A673 (cell line): Measurements from ENCODE around the gene WHRN. TPM values are rescaled to one million over a fixed set of nuclear protein-coding genes. Genes with fewer than 3 reads are reported as not detected.

Experiments used
- BruUV-seq: library from RNA; stranded (reverse); fragments of 400-500 nt; replicated peaks from 2 replicates; lab custom pipeline; 2021; lab: Mats Ljungman, UMichigan
- CTCF ChIA-PET: fragments of 300-600 bp; sonication (Branson Sonifier 250); formaldehyde crosslinking; loops from one replicate; lab custom pipeline; 2022; ENCODE audit warnings: antibody characterized with exemption; lab: Charles Lee
- POLR2A ChIA-PET: fragments of 300-600 bp; sonication (Branson Sonifier 250); formaldehyde crosslinking; loops from one replicate; lab custom pipeline; 2022; ENCODE audit warnings: antibody characterized with exemption; ENCODE audit not compliant: low non-redundant PET; lab: Charles Lee
- DNase-seq: peaks from one replicate; pipeline ENCODE4 v3.0.0-alpha.2; 2015; ENCODE audit warnings: low spot score
- H3K27ac ChIP-seq: fragments of 200-600 bp; sonication (generic); 2 replicates; pipeline ENCODE4 v1.5.1; 2016; ENCODE audit warnings: mixed run types, low read depth, mild to moderate bottlenecking, mixed read lengths, antibody characterized with exemption, low read length; ENCODE audit not compliant: poor library complexity, severe bottlenecking
- H3K27me3 ChIP-seq: fragments of 200-600 bp; sonication (generic); replicated peaks from 2 replicates; pipeline ENCODE4 v1.6.1; 2017; ENCODE audit warnings: mixed run types, low read depth, mild to moderate bottlenecking, mixed read lengths, antibody characterized with exemption, low read length; ENCODE audit not compliant: insufficient read depth, poor library complexity
- H3K36me3 ChIP-seq: fragments of 200-600 bp; sonication (generic); 2 replicates; pipeline ENCODE4 v1.6.1; 2016; ENCODE audit warnings: mixed run types, mild to moderate bottlenecking, mixed read lengths, antibody characterized with exemption, low read length; ENCODE audit not compliant: insufficient read depth, poor library complexity, severe bottlenecking
- H3K4me1 ChIP-seq: fragments of 200-600 bp; sonication (generic); 2 replicates; pipeline ENCODE4 v1.6.1; 2017; ENCODE audit warnings: mixed run types, mild to moderate bottlenecking, mixed read lengths, antibody characterized with exemption, low read length; ENCODE audit not compliant: insufficient read depth, poor library complexity, severe bottlenecking
- H3K4me3 ChIP-seq: fragments of 200-600 bp; sonication (generic); 2 replicates; pipeline ENCODE4 v1.5.1; 2016; ENCODE audit warnings: low read depth, mixed run types, mild to moderate bottlenecking, mixed read lengths, low read length; ENCODE audit not compliant: poor library complexity, severe bottlenecking
- H3K9me3 ChIP-seq: fragments of 200-600 bp; sonication (generic); 2 replicates; pipeline ENCODE4 v1.6.1; 2016; ENCODE audit warnings: mixed run types, low read depth, mild to moderate bottlenecking, mixed read lengths, antibody characterized with exemption, low read length; ENCODE audit not compliant: poor library complexity, severe bottlenecking
- EZH2 ChIP-seq: fragments of 200-600 bp; sonication (generic); IDR thresholded peaks from 2 replicates; pipeline ENCODE4 v1.6.1; 2017; ENCODE audit warnings: borderline replicate concordance, low read depth, mild to moderate bottlenecking, mixed read lengths, antibody characterized with exemption, low read length; ENCODE audit not compliant: poor library complexity, severe bottlenecking
- intact Hi-C: fragments of 100-400 bp; cut with micrococcal nuclease; formaldehyde crosslinking; loops from one replicate; pipeline ENCODE4 v1.10.0; 2022; ENCODE audit not compliant: unreplicated experiment
- total RNA-seq: library from RNA; stranded (reverse); gene quantifications from 2 replicates; pipeline ENCODE4 v1.2.3, GENCODE V29; 2021
- TF ChIP-seq, protein P1 (sequence below): fragments of 300-800, 200-600 bp; sonication (generic); conservative IDR thresholded peaks from 2 replicates; pipeline ENCODE4 v1.5.1; 2017; ENCODE audit warnings: low read depth, mild to moderate bottlenecking, antibody characterized with exemption, low read length, moderate library complexity, mixed read lengths

WHRN gene
- total RNA-seq, 1 experiment from 2014 or later: 9.1 TPM

- TF ChIP-seq, protein P1, sequence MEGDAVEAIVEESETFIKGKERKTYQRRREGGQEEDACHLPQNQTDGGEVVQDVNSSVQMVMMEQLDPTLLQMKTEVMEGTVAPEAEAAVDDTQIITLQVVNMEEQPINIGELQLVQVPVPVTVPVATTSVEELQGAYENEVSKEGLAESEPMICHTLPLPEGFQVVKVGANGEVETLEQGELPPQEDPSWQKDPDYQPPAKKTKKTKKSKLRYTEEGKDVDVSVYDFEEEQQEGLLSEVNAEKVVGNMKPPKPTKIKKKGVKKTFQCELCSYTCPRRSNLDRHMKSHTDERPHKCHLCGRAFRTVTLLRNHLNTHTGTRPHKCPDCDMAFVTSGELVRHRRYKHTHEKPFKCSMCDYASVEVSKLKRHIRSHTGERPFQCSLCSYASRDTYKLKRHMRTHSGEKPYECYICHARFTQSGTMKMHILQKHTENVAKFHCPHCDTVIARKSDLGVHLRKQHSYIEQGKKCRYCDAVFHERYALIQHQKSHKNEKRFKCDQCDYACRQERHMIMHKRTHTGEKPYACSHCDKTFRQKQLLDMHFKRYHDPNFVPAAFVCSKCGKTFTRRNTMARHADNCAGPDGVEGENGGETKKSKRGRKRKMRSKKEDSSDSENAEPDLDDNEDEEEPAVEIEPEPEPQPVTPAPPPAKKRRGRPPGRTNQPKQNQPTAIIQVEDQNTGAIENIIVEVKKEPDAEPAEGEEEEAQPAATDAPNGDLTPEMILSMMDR: no peak
- TF ChIP-seq EZH2: no peak
- ChIA-PET CTCF (interaction anchor here (0.6 to 0.7 kb wide), 2 partner anchors 142 to 167 kb away, joined by 6 to 8 read pairs; no protein-coding TSS in a partner anchor), POLR2A (no interaction called here)
- H3K36me3 ChIP-seq: no peaks in the 10 kb centered on the region
- H3K4me3 ChIP-seq: no peak overlapping the region
- no TSS peak for BruUV-seq
- intact Hi-C loops: no loop called here
- no peak overlapping the region for H3K27ac ChIP-seq
- H3K4me1 ChIP-seq: no peaks in the 10 kb centered on the region
- DNase-seq: no peak
- no peaks in the 10 kb centered on the region for H3K27me3 ChIP-seq
- H3K9me3 ChIP-seq: no peaks in the 10 kb centered on the region
These were observed 18.9 kb downstream of the WHRN start for GRCh38 chr9:114486205-114486963.

GRCh38 chr9:114484854-114485443, 20.3 kb downstream of the WHRN start:
- no peak overlapping the region for H3K27ac ChIP-seq
- no TSS peak for BruUV-seq
- no peaks in the 10 kb centered on the region for H3K27me3 ChIP-seq
- ChIA-PET POLR2A (no interaction called here), CTCF (no interaction called here)
- no peaks in the 10 kb centered on the region for H3K36me3 ChIP-seq
- H3K4me3 ChIP-seq: no peak overlapping the region
- intact Hi-C loops: no loop called here
- DNase-seq: no peak
- no peak for TF ChIP-seq EZH2
- TF ChIP-seq, protein P1: no peak
- no peaks in the 10 kb centered on the region for H3K9me3 ChIP-seq
- peaks cover 5% of the 10 kb centered on the region for H3K4me1 ChIP-seq

DNA sequence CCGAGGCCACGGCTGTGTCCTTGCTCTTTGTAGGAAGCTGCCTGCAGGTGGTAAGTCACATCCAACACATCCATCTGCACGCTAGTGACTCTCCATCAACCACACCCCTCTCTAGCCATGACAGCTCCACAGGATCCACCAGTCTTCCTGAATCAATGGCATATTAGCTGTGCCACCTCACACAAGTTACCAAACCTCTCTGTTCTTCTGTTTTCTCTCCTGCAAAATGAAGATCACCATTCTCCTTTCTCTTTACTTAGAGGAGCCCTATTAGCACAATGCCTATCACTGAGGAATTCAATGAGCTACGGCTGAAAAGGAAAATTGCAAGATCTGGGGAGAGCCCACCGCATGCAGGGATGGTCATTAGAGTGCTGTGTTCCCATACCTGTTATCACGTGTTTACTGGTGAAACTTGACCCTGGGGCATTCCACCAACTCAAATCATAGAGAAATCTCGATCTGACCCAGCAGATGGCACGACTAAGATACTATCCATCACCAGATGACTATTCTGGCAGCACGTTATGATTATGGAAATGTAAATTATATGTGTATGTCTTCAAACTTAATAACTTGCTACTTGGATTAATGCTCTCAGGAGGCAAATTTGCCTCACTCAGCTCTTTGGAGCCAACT, 20.9 kb downstream of the WHRN start:
- TF ChIP-seq, protein P1: no peak
- no peak for TF ChIP-seq EZH2
- no peak for DNase-seq
- Histone ChIP-seq H3K4me1 (peaks cover 5% of the 10 kb centered on the region), H3K27ac (no peak overlapping the region), H3K9me3 (no peaks in the 10 kb centered on the region), H3K36me3 (no peaks in the 10 kb centered on the region), H3K4me3 (no peak overlapping the region), H3K27me3 (no peaks in the 10 kb centered on the region)
- ChIA-PET CTCF (no interaction called here), POLR2A (no interaction called here)
- intact Hi-C loops: no loop called here
- BruUV-seq: no TSS peak
